BE2C (cell line): ENCODE results near the gene CDH20.

ENCODE experiments used
- DNase-seq: peaks from one replicate; pipeline ENCODE4 v3.0.0-alpha.2; 2020
- H3K27me3 ChIP-seq: fragments of 250-450 bp; sonication (Bioruptor Pico); 2 replicates; pipeline ENCODE4 v1.5.1; 2020; ENCODE audit warnings: mild to moderate bottlenecking
- H3K36me3 ChIP-seq: fragments of 250-450 bp; sonication (Bioruptor Pico); 2 replicates; pipeline ENCODE4 v1.5.1; 2020; ENCODE audit warnings: mild to moderate bottlenecking
- H3K4me1 ChIP-seq: fragments of 250-450 bp; sonication (Bioruptor Pico); 2 replicates; pipeline ENCODE4 v1.5.1; 2020
- H3K4me3 ChIP-seq: 2 replicates; pipeline ENCODE4 v1.5.1; 2011; ENCODE audit warnings: low read depth, low read length
- H3K9me3 ChIP-seq: fragments of 250-450 bp; sonication (Bioruptor Pico); 2 replicates; pipeline ENCODE4 v1.5.1; 2020
- CTCF ChIP-seq: IDR thresholded peaks from 2 replicates; pipeline ENCODE4 v1.5.1; 2012; ENCODE audit warnings: mild to moderate bottlenecking, low read depth, low read length

The CDH20 gene

GRCh38 chr18:61443081-61443725, 110.0 kb downstream of the CDH20 start:
- no peak for DNase-seq
- Histone ChIP-seq H3K4me1 (no peaks in the 10 kb centered on the region), H3K4me3 (no peak overlapping the region), H3K9me3 (no peaks in the 10 kb centered on the region), H3K27me3 (no peaks in the 10 kb centered on the region), H3K36me3 (no peaks in the 10 kb centered on the region)
- no peak for TF ChIP-seq CTCF

- no peak for DNase-seq
- Histone ChIP-seq H3K9me3 (no peaks in the 10 kb centered on the region), H3K27me3 (no peaks in the 10 kb centered on the region), H3K4me3 (no peak overlapping the region), H3K4me1 (no peaks in the 10 kb centered on the region), H3K36me3 (no peaks in the 10 kb centered on the region)
- no peak for TF ChIP-seq CTCF
These were observed 115.1 kb downstream of the CDH20 start for GRCh38 chr18:61448316-61448715.

- H3K4me3 ChIP-seq = no peak overlapping the region
- DNase-seq = no peak
- no peaks in the 10 kb centered on the region for H3K9me3 ChIP-seq
- H3K4me1 ChIP-seq = no peaks in the 10 kb centered on the region
- no peak for TF ChIP-seq CTCF
- H3K36me3 ChIP-seq = no peaks in the 10 kb centered on the region
- no peaks in the 10 kb centered on the region for H3K27me3 ChIP-seq
These were observed 126.8 kb downstream of the CDH20 start for GRCh38 chr18:61459896-61460648.

GRCh38 chr18:61464551-61465142, 131.4 kb downstream of the CDH20 start:
- no peaks in the 10 kb centered on the region for H3K36me3 ChIP-seq
- H3K4me1 ChIP-seq = no peaks in the 10 kb centered on the region
- H3K9me3 ChIP-seq = no peaks in the 10 kb centered on the region
- H3K4me3 ChIP-seq = no peak overlapping the region
- H3K27me3 ChIP-seq = no peaks in the 10 kb centered on the region
- no peak for DNase-seq
- no peak for TF ChIP-seq CTCF

- no peak for DNase-seq
- no peak overlapping the region for H3K4me3 ChIP-seq
- no peaks in the 10 kb centered on the region for H3K9me3 ChIP-seq
- no peaks in the 10 kb centered on the region for H3K4me1 ChIP-seq
- no peak for TF ChIP-seq CTCF
- no peaks in the 10 kb centered on the region for H3K36me3 ChIP-seq
- no peaks in the 10 kb centered on the region for H3K27me3 ChIP-seq
These were observed 133.5 kb downstream of the CDH20 start for GRCh38 chr18:61466736-61467135.
